HG03571 (cell line): ENCODE data around the gene NTSR1.
A peak's percentile ranks its signal among the peaks of the same experiment; 100 is the strongest.

ENCODE experiments used
- ATAC-seq: cut with Tn5 transposase; IDR thresholded peaks from one replicate; pipeline ENCODE4 v1.9.1; 2021; ENCODE audit not compliant: unreplicated experiment

NTSR1 gene

GRCh38 chr20:62738025-62738881, 29.6 kb downstream of the NTSR1 start:
- ATAC-seq: no peak

- ATAC-seq: no peak
Observed at GRCh38 chr20:62739067-62739466, 30.4 kb downstream of the NTSR1 start.

DNA sequence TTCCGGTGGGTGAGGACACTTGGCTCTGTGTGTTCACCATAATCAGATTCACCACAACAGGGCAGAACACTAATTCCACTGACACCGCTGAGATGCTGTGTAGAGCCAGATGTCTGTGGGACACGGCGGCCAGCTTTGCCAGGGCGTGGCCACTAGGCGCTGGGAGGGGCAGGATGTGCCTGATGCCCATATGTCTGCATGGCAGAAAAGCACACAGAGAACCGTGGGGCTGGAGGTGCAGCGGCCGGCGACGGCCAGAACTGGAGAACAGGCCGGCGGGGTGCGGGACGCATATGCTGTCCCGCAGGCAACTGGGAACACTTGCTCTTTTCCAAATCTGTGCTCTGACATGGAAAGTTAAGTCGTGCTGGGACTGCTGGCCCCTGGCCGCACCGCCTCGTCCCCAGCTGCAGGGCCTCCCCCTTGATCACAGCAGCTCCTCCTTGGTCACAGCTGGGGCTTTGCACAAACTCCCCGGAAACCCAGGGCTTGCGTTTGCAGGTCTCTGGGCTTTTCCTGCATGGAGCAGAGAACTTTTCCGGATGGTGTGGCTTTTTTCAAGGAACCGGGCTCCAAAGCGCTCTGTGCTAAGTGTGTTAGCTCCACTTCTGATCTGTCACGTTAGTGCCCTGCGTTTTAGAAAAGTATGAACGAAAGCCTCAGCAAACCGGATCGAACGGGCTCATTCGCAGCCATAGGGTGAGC, 31.1 kb downstream of the NTSR1 start:
- peak; percentile 14 for ATAC-seq

DNA sequence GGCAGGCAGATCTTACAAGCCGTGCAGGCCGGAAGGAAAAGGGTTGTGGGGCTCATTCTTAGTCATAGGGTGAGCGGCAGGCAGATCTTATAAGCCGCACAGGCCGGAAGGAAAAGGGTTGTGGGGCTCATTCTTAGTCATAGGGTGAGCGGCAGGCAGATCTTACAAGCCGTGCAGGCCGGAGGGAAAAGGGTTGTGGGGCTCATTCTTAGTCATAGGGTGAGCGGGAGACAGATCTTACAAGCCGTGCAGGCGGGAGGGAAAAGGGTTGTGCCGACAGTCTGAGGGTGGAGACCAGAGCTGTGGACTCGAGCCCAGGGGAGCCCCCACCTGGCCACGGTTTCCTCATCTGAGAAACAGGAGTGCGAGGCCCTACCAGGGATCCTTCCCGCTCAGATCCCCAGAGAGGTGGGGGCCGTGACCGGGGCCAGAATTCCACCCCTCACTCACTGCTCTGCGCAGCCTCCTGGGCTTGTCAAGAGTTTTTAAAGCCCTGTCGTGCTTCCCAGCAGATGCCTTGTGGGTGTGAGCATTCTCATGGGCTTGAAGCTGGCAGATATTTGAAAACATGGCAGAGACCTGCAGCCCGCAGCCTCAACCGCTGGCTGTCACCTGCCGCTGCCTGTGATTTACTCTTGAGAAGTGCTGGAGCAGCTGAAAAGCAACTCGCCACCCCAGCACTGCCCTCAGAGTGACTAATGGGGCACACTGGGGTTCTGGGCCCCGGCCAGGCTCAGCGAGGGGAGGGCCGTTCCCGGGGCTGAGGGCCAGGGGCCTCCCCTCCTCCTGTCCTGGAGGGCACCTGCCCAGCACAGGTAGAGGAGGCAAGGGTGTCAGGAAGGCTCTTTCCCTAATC, 31.9 kb downstream of the NTSR1 start:
- ATAC-seq: peak; percentile 79

DNA sequence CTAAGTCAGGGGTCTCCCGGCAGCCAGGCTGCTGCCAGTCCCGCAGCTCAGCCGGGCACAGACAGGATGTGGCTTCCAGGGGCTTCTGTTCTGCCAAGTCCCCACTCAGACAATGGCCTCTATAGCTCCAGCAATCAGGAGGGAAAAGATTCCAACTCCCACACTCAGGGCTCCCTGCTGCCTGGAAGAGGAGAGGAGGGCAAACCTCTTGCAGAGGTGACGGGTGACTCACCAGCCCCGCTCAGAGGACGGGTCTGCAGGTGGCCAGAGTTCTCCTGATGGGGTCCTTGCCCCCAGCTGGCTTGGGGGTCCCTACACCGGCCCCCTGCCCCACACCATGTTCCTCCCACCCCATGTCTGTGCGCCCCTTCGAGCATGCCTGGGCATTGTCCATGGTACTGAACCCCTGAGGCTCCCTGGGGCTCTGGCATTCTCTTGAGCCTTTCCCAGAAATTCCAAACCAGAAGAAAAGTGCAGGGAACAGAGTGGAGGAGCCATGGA, 32.6 kb downstream of the NTSR1 start:
- ATAC-seq: no peak

DNA sequence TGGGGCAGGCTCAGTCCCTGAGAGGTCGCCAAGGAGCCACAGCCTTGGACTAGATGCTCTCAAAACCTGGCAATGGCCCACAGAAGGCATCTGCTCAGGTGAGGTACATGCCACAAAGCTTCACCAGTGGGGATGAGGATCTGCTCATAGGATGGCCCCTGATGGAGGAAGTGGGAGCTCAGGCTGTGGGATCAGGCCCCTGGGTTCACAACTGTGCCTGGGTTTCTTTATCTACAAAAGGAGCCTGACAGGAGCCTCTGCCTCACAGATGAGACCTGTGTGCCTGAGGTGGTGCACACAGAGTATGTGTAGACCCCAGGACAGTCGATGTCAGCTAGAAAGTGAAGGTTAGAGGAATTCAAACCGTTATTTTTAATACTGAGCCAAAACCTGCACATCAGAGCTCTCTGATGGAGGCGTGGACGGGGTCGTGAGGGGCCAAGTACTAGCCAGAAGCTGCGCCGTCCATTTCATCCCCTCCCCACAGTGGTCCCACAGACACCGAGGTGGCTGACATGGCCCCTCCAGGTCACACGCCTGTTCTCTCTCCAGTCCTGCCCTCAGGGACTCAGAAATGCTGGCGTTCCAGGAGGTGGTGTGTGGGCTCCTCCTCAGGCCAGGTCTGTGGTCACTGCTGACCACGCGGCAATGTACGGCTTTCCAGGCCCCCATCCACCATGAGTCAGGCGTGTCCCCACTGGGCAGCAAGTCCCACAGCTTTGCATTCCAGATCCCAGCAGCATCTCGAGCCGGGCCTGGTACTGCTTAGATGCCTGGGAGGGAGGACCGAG, 33.3 kb downstream of the NTSR1 start:
- ATAC-seq: no peak

DNA sequence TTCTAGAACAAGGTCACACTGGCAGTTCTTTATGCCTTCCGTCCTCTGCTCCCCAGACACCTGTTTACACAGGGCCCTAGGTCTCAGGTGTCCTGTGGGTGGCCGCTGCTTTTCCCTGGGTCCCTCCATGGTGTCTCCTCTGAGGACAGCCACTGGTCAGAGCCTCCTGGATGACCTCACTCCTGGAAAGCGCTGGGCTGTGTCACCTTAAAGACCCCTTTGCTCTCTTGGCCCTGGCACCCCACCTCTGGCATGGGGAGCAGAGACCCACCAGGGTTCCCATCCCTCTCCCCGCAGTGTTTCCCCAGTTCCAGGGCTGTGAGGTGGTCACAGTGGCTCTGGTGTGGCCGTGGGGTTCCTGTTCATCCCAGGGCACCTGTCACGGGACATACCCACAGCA, 33.9 kb downstream of the NTSR1 start:
- ATAC-seq: no peak

- no peak for ATAC-seq
Observed at GRCh38 chr20:62742979-62743776, 34.5 kb downstream of the NTSR1 start.

DNA sequence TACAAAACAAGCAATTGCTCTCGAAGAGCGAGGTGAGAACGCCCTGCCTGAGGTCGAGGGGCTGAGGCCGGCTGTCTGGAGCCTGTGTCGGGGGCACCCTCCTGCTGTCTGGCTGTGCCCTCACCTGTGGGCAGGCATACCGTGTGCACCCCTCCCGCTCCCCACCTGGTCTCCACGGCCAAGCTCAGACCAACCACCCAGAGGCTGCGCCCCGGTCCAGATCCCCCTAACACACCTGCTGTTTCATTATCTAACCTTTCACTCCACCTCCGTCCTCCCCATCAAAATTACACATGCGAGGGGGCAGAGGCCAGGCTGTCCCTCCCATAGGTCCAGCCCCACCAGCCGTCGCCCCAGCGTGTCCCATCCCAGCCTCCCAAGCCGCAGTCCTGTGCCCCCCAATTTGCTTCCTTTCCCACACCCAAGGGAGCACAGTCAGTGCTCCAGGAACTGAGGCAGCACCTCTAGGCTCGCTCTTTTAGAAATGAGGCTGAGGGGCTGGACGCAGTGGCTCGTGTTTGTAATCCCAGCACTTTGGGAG, 35.2 kb downstream of the NTSR1 start:
- ATAC-seq: no peak

DNA sequence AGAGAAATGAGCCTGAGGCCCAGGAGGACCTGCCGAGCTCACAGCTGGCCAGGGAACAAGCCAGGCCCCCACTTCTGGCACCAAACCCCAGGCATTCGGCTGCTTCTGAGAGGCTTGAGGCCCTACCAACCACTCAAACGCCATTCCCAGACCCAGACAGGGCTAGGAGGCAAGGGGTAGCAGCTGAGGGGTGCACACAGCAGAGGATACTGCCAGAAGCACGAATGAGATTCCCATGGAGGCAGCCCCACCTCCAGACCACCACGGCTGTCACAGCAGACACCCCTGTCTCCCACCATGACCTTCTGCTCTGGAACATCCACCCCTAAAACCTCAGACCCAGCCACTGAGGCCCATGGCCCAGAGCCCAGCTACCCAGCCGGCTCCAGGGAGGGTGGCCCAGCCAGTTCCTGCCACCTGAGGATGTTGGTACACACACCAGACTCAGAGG, 36.1 kb downstream of the NTSR1 start:
- no peak for ATAC-seq

GRCh38 chr20:62745279-62745951, 36.8 kb downstream of the NTSR1 start:
- ATAC-seq: no peak

DNA sequence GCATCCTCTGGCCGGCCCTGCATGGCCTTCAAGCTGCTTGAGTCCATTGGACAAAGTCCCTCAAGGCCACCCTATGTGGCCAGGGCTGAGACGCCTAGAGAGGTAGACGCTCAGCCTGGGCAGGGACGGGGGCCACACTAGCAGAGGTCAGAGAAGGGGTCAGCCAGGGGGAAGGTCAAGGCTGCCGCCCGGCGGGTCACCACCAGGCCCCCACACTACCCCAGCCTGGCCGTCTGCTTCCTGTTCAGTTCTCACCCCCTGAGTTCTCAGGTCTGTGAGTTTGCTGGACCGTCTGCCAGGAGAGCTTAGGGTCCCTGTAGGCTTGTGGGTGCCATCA, 37.3 kb downstream of the NTSR1 start:
- ATAC-seq: no peak

DNA sequence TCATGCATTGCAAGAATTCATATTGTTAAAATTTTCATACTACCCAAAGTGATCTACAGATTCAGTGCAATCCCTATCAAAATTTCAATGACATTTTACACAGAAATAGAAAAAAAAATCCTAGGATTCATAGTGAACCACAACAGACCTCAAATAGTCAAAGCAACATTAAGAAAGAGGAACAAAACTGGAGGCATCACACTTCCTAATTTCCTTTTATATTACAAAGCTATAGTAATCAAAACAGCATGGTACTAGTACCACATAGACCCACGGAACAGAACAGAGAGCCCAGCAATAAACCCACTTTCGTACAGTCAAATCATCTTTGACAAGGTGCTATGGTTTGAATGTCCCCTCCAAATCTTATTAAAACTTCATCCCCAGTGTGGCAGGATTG, 39.7 kb downstream of the NTSR1 start:
- no peak for ATAC-seq

- no peak for ATAC-seq
Observed at GRCh38 chr20:62749851-62750445, 41.3 kb downstream of the NTSR1 start.

- ATAC-seq: no peak
Observed at GRCh38 chr20:62751551-62752150, 43.0 kb downstream of the NTSR1 start.

DNA sequence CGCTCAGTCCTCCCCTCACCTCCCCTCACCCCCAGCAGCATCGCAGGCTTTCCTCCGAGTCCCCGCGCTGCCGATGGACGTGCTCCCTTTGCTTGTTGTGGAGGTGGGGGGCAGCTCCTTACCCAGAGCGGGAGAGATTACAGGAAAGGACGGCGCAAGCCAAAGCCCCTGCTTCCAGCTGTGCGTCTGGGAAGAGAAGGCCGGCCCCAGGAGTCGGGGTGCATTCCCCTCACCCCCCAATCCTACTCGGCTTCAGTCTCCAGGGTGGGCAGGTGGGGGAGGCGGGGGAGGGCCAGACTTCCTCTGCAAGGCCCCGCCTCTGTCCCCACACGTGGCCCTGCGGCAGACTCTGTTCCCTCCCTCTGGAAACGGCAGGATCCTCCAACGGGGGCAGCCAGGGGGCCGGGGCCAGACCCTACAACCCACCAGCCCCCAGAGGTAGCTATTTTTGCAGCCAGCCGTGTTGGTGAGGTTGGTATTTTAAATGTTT, 43.6 kb downstream of the NTSR1 start:
- ATAC-seq: no peak

GRCh38 chr20:62752671-62753501, 44.2 kb downstream of the NTSR1 start:
- no peak for ATAC-seq
